Measurements from ENCODE around the gene PROSER2.

GRCh38 chr10:11907914-11908313 is 84.8 kb downstream of the PROSER2 start:
- TF ChIP-seq CTCF (IDR thresholded peaks at IDR 0.05; ENCODE audit: insufficient read depth, low read length, poor library complexity, severe bottlenecking) = no peak
- no peak for TF ChIP-seq EZH2phosphoT487 (conservative IDR thresholded peaks at IDR 0.05; ENCODE audit: low read length)
